Thoracic aorta endothelial cell (primary cell): ENCODE measurements around the gene IRF5. TPM values are rescaled to one million over a fixed set of nuclear protein-coding genes. Genes with fewer than 3 reads are reported as not detected.

Source experiments
- small RNA-seq: library from RNA; depleted of rRNA; stranded (forward); fragments of <200 nt; gene quantifications from one replicate; pipeline ENCODE3, GENCODE V24; 2012
- total RNA-seq: library from RNA; depleted of rRNA; stranded (reverse); fragments of >200 nt; gene quantifications from 2 replicates; pipeline ENCODE4 v1.2.3, GENCODE V29; 2012

The IRF5 gene, protein sequence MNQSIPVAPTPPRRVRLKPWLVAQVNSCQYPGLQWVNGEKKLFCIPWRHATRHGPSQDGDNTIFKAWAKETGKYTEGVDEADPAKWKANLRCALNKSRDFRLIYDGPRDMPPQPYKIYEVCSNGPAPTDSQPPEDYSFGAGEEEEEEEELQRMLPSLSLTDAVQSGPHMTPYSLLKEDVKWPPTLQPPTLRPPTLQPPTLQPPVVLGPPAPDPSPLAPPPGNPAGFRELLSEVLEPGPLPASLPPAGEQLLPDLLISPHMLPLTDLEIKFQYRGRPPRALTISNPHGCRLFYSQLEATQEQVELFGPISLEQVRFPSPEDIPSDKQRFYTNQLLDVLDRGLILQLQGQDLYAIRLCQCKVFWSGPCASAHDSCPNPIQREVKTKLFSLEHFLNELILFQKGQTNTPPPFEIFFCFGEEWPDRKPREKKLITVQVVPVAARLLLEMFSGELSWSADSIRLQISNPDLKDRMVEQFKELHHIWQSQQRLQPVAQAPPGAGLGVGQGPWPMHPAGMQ
- 0.66 and 1.4 TPM in 2 replicates for total RNA-seq

DNA sequence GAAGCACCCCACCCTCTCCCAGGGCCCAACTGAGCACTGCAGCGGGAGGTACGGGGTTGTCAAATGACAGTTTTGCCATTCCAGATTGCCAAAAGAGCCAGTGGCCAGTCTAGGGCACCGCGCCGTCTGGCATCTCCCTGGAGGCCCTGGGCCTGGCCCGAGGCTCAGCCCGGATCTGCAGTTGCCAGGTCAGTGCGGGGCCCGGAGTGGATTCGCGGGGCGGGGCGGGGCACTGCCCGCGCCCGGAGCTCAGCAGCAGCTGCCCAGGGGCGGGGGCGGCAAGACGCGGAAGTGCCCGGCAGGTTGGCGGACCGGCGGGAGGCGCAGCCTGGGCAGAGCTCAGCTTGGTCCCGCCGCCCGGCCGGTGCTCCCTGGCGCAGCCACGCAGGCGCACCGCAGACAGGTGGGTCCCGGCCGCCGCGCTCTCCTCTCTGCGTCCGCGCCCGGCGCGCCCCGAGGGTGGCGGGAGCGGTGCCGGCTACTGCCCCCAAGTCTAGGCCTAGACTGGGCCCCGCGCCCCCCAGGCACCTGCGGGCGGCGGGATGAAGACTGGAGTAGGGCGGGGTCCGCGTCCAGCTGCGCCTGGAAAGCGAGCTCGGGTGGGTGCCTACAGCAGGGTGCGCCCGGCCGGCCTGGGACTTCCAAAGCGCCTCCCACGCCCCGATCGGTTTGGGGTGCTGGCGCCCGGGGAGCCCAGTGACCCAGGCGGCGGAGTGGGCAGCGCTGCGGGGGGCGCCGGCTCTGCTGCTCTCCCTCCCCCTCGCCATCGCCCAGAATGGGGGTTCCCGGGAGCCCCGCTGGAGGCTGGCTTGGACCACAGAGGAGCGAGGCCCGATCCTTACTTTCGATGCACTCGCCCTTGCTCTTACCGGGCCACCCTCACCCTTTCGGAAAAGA lies at the start of gene IRF5:
TSS of gene IRF5 (plus strand) at position 281 of the 897 bp plus-strand sequence. CDS start 4,155 bp downstream, outside the sequence.

GRCh38 chr7:128910569-128910945 lies 27.2 kb upstream of the IRF5 start, which contains the start of gene KCP:
TSS of gene KCP (minus strand) at chr7:128910709. CDS start at chr7:128910676, 33 bp downstream.

Small RNAs within 50 kb of the gene (small RNA-seq; reads per million reads assigned to genes)
- gene RN7SL306P = not detected

Other genes starting within 250 kb of the IRF5 start
- 380 and 486 TPM in 2 replicates for gene CALU, start 198.6 kb upstream of the IRF5 start, total RNA-seq
- gene OPN1SW, start 162.1 kb upstream of the IRF5 start, total RNA-seq = not detected in 2 replicates
- 3.9 and 8.1 TPM in 2 replicates for gene CCDC136, start 146.0 kb upstream of the IRF5 start, total RNA-seq
- gene FLNC, start 107.5 kb upstream of the IRF5 start, total RNA-seq = 93.9 and 109 TPM in 2 replicates
- gene ATP6V1F, start 75.1 kb upstream of the IRF5 start, total RNA-seq = 55.3 and 67.9 TPM in 2 replicates
- not detected in 2 replicates for gene KCP, start 27.2 kb upstream of the IRF5 start, total RNA-seq
- 80.3 and 84.3 TPM in 2 replicates for gene TNPO3, start 117.2 kb downstream of the IRF5 start, total RNA-seq
- gene TSPAN33, start 206.8 kb downstream of the IRF5 start, total RNA-seq = 0.22 TPM in 1 of 2 replicates, not detected in the other